Endothelial cell of hepatic sinusoid (primary cell): ENCODE results near the gene AFF3.
"Not testable (repeated sequence)": the region's sequence is repeated elsewhere in the genome, so short reads cannot be mapped to it uniquely, and the experiment has no call there.

Experiments used
- in situ Hi-C: cut with HindIII; loops from 2 replicates; pipeline ENCODE4 v1.10.0; 2017; ENCODE audit warnings: low sequenced_read_pairs

The AFF3 gene

GRCh38 chr2:99695130-99695943 lies 447.1 kb downstream of the AFF3 start:
- in situ Hi-C loops, result no loop called here

GRCh38 chr2:99694331-99694730 lies 448.1 kb downstream of the AFF3 start:
- in situ Hi-C loops, result no loop called here

DNA sequence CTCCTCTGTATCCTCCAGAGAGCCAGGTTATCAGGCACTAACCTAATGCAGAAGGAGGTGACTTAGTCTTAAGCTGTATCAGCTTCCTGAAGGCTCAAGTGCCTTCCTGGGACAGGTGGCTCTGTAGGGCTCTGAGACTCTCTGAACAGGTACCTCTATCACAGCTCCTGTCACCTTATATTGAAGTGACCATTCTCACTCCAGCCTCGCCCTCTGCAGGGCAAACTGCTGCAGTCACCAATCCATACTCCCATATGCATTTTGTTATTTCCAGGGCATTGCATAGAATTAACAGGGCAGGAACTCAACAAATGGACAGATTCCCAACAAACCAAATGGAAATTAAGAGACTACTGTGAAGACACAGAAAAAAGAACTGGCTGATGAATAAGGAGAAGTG lies 449.6 kb downstream of the AFF3 start:
- in situ Hi-C loops, result no loop called here

DNA sequence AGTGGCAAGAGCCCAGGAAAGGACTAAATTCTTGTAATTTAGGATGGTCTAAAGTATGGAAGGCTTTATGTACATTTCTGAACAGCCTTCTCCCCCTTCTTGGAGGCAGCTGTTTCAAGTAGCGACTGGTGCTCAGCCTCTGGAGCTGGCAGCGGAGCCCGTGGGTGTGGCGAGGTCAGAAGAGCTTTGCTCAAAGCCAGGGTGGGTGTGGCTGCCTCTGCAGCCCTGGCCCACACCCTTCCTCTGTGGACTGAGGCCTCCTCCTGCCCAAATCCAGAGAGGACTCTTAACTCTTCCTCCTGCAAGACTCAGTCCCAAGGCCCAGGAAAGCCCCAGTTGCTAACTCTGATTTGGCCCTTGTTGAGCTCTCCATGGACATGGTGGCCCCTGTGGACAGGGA lies 450.5 kb downstream of the AFF3 start:
- in situ Hi-C loops, result no loop called here

GRCh38 chr2:99689145-99689742 lies 453.1 kb downstream of the AFF3 start:
- in situ Hi-C loops, result no loop called here

- in situ Hi-C loops, result no loop called here
These were observed 453.7 kb downstream of the AFF3 start for GRCh38 chr2:99688699-99689098.

- in situ Hi-C loops, result loop anchor here (5.0 kb wide), 1 partner anchor 95 kb away; no protein-coding TSS in a partner anchor
These were observed 459.9 kb downstream of the AFF3 start for GRCh38 chr2:99682275-99683060.

DNA sequence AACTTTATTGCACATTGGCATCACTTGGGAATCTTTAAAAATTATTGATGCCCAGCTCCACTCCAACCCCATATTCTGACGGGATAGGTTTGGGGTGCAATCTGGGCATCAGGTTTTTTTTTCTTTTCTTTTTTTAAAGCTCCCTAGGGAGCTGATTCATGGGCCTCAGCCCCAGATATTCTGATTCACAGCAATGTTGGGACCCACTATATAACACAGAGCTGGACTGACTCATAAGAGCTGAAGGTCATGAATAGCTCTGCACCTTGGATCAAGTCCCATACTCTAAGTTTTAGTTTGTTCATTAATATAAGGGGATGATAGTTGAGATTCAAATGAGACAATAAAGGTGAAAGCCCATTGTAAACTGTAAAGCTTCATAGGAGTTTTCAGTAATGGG lies 461.4 kb downstream of the AFF3 start:
- in situ Hi-C loops, result loop anchor here (5.0 kb wide), 1 partner anchor 94 kb away; no protein-coding TSS in a partner anchor

GRCh38 chr2:99679518-99679917 lies 462.9 kb downstream of the AFF3 start:
- in situ Hi-C loops, result no loop called here

DNA sequence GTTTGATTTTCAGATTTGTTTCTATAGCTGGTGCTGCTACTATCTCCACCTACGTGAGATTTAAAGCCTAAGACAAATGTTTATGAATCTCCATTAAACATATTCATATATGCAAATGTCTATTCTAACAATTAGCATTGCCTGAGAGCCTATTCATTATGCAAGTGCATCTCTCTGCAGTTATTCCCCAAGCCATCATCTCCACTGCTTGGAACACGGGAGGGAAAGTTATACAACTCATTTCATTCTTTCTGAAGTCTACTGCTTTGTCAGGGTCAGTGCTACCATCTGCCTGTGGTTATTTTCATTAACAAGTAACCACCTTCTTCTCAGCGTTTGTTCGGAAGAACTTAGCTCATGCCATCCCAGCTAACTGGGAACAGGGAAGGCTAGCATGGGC lies 463.8 kb downstream of the AFF3 start:
- in situ Hi-C loops, result no loop called here

DNA sequence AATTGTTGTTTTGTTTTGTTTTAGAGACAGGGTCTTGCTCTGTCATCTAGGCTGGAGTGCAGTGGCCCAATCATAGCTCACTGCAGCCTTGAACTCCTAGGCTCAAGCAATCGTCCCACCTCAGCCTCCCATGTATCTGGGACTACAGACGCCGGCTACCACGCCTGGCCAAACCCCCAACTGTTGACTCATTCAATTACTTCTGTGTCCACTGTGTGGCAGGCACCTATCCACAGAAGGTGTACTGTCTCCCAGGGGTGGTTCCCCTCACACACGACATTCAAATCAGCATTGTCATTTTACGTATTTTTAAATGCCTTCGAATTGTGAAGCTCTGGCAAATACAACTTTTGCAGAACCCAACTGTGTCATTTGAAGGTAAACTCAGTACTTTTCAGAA lies 464.6 kb downstream of the AFF3 start:
- in situ Hi-C loops, result no loop called here

DNA sequence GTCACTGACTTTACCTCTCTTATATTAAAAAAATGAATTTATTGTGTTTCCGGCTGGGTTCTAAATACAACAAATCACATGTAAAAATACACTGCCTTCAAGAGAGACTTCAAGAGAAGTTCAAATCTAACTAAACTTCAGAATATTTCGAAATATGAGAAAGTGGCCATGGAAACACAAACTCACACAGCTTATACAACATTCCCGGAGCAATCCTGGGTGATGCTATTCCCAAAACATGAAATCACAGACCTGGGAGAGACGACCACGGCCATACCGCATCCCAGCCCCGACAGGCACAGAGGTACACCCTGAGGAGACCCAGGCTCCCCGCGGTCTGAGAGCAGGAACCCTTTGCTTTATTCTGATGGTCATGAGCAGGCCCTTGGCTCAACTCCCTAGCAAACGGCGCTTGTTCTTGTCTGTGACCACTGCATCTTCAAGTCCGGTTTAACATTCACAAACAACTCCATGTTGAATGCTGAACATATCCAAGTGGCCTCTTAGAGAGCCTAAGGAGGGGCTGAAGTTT lies 467.2 kb downstream of the AFF3 start:
- in situ Hi-C loops, result no loop called here

DNA sequence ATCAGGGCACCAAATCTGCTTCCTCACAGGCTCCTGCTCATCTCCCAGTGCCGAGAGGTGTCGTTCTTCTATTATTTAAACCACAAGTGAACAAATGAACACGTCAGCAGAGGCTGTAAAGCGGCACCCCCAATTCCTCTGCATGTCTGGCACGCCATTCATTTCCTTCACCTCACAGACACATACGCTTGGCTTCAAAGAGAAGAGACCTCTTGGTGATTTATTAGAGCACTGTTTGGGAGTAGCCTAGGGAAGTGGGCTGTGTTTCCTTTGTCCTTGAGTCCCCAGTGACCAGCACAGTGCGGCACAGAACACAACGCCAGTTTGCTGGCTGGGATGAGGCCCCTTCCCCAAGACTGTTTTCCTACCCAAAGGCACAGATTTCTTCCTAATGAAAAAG lies 468.3 kb downstream of the AFF3 start:
- in situ Hi-C loops, result loop anchor here (5.0 kb wide), 1 partner anchor 83 kb away; no protein-coding TSS in a partner anchor

- in situ Hi-C loops, result loop anchor here (5.0 kb wide), 1 partner anchor 84 kb away; no protein-coding TSS in a partner anchor
These were observed 469.5 kb downstream of the AFF3 start for GRCh38 chr2:99672766-99673350.

GRCh38 chr2:99670768-99671734 lies 471.3 kb downstream of the AFF3 start:
- in situ Hi-C loops, result loop anchor here (5.0 kb wide), 1 partner anchor 86 kb away; no protein-coding TSS in a partner anchor

DNA sequence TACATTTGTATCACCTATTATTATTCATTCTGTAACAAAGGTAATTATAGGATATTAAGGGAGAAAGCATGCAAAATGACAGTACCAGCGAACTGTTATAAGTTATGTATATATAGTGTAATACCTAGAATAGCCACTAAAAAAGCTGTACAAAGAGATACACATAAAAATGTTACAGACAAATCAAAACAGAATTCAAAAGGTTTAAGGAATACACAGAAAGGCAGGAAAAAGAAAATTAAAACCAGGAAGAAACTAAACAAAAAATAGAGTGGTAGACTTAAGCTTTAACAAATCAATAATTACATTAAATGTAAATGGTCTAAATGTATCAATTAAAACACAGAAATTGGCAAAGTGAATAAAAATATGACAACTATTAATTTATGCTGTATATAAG lies 476.1 kb downstream of the AFF3 start:
- in situ Hi-C loops, result no loop called here

DNA sequence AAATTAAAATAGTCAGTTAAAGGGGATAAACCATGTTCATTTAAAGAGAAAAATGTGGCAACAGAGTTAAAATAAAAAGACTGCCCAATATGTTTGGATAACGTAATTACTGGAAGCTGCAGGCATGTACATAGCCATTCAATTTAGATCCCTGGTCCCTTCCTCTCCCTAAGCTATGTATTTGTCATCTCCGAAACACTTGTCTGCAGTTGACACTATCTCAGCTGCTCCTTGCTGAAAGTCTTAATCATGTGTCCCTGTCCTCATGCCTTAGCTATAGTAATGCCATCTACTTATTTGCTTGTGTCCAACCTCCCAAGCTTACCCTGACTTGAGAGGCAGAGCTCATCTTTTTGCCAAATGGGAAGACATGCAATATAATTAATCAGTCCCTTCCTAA lies 478.7 kb downstream of the AFF3 start:
- in situ Hi-C loops, result no loop called here

- in situ Hi-C loops, result no loop called here
These were observed 479.5 kb downstream of the AFF3 start for GRCh38 chr2:99662761-99663341.

DNA sequence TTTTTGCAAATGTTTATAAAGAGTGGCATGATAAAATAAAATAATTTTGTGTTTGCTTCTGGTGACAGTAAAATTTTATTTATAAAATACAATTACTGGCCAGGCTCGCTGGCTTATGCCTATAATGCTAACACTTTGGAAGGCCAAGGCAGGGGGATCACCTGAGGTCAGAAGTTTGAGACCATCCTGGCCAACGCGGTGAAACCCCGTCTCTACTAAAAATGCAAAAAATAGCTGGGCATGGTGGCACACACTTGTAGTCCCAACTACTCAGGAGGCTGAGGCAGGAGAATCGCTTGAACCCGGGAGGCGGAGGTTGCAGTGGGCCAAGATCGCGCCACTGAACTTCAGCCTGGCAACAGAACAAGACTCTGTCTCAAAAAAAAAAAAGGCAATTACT lies 480.6 kb downstream of the AFF3 start:
- in situ Hi-C loops, result not testable (repeated sequence)
